Panc1 (cell line): Measurements from ENCODE around the gene TCF3. TPM values are rescaled to one million over a fixed set of nuclear protein-coding genes. Genes with fewer than 3 reads are reported as not detected.

Source experiments
- ATAC-seq: fragments of 200-7000 bp; cut with Tn5 transposase; 2 replicates; pipeline ENCODE4 v1.9.1; 2020; ENCODE audit warnings: mild to moderate bottlenecking, moderate library complexity
- BruUV-seq: library from RNA; stranded (reverse); fragments of 400-500 nt; replicated peaks from 2 replicates; lab custom pipeline; 2021; lab: Mats Ljungman, UMichigan
- CTCF ChIA-PET: fragments of 300-600 bp; sonication (Branson Sonifier 250); formaldehyde crosslinking; loops from one replicate; lab custom pipeline; 2022; ENCODE audit warnings: antibody characterized with exemption; lab: Charles Lee
- POLR2A ChIA-PET: fragments of 300-600 bp; sonication (Branson Sonifier 250); formaldehyde crosslinking; loops from one replicate; lab custom pipeline; 2022; ENCODE audit warnings: antibody characterized with exemption; lab: Charles Lee
- DNase-seq: peaks from one replicate; pipeline ENCODE4 v3.0.0-alpha.2; 2010; ENCODE audit warnings: low read depth, low spot score
- H3K27ac ChIP-seq: 2 replicates; pipeline ENCODE4 v1.5.1; 2011; ENCODE audit warnings: mild to moderate bottlenecking, low read length, inconsistent platforms
- H3K27me3 ChIP-seq: fragments of 200-500 bp; sonication (Bioruptor generic); 2 replicates; pipeline ENCODE4 v1.6.0; 2014; ENCODE audit warnings: low read length, inconsistent platforms; ENCODE audit not compliant: control insufficient read depth, insufficient read depth
- H3K36me3 ChIP-seq: fragments of 200-500 bp; sonication (Bioruptor generic); 2 replicates; pipeline ENCODE4 v1.5.1; 2014; ENCODE audit warnings: inconsistent platforms, mild to moderate bottlenecking, low read length, moderate library complexity; ENCODE audit not compliant: control insufficient read depth, insufficient read depth
- H3K4me1 ChIP-seq: 2 replicates; pipeline ENCODE4 v1.5.1; 2011; ENCODE audit warnings: inconsistent platforms, mild to moderate bottlenecking, low read length, moderate library complexity; ENCODE audit not compliant: control insufficient read depth, insufficient read depth
- H3K4me3 ChIP-seq, 2 experiments: 2 replicates each; pipeline ENCODE4 v1.5.1; 2011 to 2012; ENCODE audit warnings: low read depth in 2 of 2, low read length in 2 of 2, mild to moderate bottlenecking in 2 of 2, inconsistent platforms in 1 of 2, moderate library complexity in 1 of 2
- H3K9me3 ChIP-seq: fragments of 200-500 bp; sonication (Bioruptor generic); 2 replicates; pipeline ENCODE4 v1.5.1; 2014; ENCODE audit warnings: low read depth, mild to moderate bottlenecking, inconsistent platforms, low read length, moderate library complexity; ENCODE audit not compliant: control insufficient read depth, insufficient read depth
- CTCF ChIP-seq: fragments of 450-650 bp; IDR thresholded peaks from 2 replicates; pipeline ENCODE4 v1.5.1; 2017; ENCODE audit warnings: mild to moderate bottlenecking
- POLR2AphosphoS5 ChIP-seq: IDR thresholded peaks from 2 replicates; pipeline ENCODE4 v1.6.1; 2012; ENCODE audit warnings: mild to moderate bottlenecking, low read depth, low read length, moderate library complexity
- SIN3A ChIP-seq: IDR thresholded peaks from 2 replicates; pipeline ENCODE4 v1.6.1; 2012; ENCODE audit warnings: low read depth, mild to moderate bottlenecking, low read length, moderate library complexity, borderline replicate concordance; ENCODE audit not compliant: insufficient read depth
- TCF7L2 ChIP-seq: IDR thresholded peaks from 2 replicates; pipeline ENCODE4 v1.6.1; 2011; ENCODE audit warnings: mild to moderate bottlenecking, low read depth, low read length, inconsistent platforms
- in situ Hi-C: cut with HindIII; loops from 2 replicates; pipeline ENCODE4 v1.10.0; 2016; ENCODE audit warnings: low sequenced_read_pairs, low pct_unique_long_range_greater_than_20kb
- intact Hi-C: fragments of 100-400 bp; cut with micrococcal nuclease; formaldehyde crosslinking; loops from one replicate; pipeline ENCODE4 v1.10.0; 2022; ENCODE audit not compliant: unreplicated experiment
- total RNA-seq: library from RNA; stranded (reverse); gene quantifications from one replicate; pipeline ENCODE4 v1.2.1, GENCODE V29; 2021; ENCODE audit not compliant: unreplicated experiment
- TF ChIP-seq, protein P1 (sequence below), 2 experiments: IDR thresholded peaks; 2 replicates each; pipeline ENCODE4 v1.6.1; 2011 to 2012; ENCODE audit warnings: low read depth in 2 of 2, control low read depth in 1 of 2, low read length in 1 of 2, mild to moderate bottlenecking in 1 of 2, moderate library complexity in 1 of 2; ENCODE audit not compliant: insufficient read depth in 1 of 2

The TCF3 gene
- total RNA-seq, 1 experiment from 2014 or later, result 175 TPM

DNA sequence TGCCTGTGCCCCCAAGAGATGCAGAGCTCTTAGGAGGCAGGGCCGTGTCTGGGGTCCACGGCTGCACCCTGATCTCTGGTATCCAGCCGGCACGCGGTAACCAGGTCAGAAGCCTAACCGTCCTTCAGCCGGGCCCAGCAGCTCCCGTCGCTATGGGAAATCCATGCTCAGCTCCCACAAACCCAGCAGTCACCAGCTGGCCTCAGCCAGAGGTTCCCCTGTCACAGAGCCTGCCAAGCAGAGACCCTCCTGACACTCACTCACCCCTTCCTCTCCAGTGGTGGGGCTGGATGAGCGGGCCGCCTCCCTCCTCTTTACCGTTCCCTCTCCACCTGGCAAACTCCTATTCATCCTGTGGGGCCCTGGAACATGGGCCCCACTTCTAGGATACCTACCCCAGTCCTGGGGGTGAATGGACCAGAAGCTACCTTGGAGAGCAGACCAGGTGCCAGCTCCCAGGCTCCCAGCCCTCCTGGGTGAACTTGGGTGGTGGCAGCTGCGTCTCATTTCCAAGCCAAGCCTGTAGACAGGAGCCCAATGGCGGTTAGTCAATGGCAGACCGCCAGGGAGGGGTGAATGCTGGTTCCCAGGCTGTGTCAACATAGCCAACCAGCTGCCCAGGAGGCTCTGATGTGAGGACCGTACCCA is 21.4 kb upstream of the TCF3 start:
- DNase-seq, result no peak
- intact Hi-C loops (loop anchor here (10.0 kb wide), 1 partner anchor 81 kb away; the partner anchor contains the start of gene ONECUT3), in situ Hi-C loops (no loop called here)
- Histone ChIP-seq H3K27me3 (no peaks in the 10 kb centered on the region), H3K4me1 (peaks cover 15% of the 10 kb centered on the region), H3K9me3 (no peaks in the 10 kb centered on the region), H3K27ac (peak overlapping the region; percentile 77), H3K36me3 (no peaks in the 10 kb centered on the region), H3K4me3 (no peak overlapping the region)
- CTCF ChIA-PET, result no interaction called here
- BruUV-seq, result no TSS peak
- no peak for TF ChIP-seq TCF7L2
- TF ChIP-seq SIN3A, result no peak
- no peak for TF ChIP-seq CTCF
- no peak for TF ChIP-seq POLR2AphosphoS5
- TF ChIP-seq, protein P1, sequence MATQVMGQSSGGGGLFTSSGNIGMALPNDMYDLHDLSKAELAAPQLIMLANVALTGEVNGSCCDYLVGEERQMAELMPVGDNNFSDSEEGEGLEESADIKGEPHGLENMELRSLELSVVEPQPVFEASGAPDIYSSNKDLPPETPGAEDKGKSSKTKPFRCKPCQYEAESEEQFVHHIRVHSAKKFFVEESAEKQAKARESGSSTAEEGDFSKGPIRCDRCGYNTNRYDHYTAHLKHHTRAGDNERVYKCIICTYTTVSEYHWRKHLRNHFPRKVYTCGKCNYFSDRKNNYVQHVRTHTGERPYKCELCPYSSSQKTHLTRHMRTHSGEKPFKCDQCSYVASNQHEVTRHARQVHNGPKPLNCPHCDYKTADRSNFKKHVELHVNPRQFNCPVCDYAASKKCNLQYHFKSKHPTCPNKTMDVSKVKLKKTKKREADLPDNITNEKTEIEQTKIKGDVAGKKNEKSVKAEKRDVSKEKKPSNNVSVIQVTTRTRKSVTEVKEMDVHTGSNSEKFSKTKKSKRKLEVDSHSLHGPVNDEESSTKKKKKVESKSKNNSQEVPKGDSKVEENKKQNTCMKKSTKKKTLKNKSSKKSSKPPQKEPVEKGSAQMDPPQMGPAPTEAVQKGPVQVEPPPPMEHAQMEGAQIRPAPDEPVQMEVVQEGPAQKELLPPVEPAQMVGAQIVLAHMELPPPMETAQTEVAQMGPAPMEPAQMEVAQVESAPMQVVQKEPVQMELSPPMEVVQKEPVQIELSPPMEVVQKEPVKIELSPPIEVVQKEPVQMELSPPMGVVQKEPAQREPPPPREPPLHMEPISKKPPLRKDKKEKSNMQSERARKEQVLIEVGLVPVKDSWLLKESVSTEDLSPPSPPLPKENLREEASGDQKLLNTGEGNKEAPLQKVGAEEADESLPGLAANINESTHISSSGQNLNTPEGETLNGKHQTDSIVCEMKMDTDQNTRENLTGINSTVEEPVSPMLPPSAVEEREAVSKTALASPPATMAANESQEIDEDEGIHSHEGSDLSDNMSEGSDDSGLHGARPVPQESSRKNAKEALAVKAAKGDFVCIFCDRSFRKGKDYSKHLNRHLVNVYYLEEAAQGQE (IDR thresholded peaks at IDR 0.05; ENCODE audit: insufficient read depth in 1 of 2, low read depth in 2 of 2, low read length in 1 of 2), result peak; percentile 62 to 67; a peak in 3 of 4 replicates
- peak; percentile 45 for ATAC-seq
- POLR2A ChIA-PET, result interaction anchor here (0.5 to 0.6 kb wide), 2 partner anchors 87 to 229 kb away, joined by 12 to 14 read pairs; no protein-coding TSS in a partner anchor

GRCh38 chr19:1672769-1673644 is 20.6 kb upstream of the TCF3 start:
- Histone ChIP-seq H3K4me3 (no peak overlapping the region), H3K4me1 (peaks cover 22% of the 10 kb centered on the region), H3K9me3 (no peaks in the 10 kb centered on the region), H3K36me3 (no peaks in the 10 kb centered on the region), H3K27ac (peak overlapping the region; percentile 77), H3K27me3 (no peaks in the 10 kb centered on the region)
- ChIA-PET POLR2A (interaction anchor here (0.6 kb wide), 1 partner anchor 114 kb away, joined by 3 read pairs; no protein-coding TSS in a partner anchor), CTCF (interaction anchor here (0.6 to 1.3 kb wide), 6 partner anchors 37 to 108 kb away, joined by 3 to 7 read pairs (median 4); no protein-coding TSS in a partner anchor)
- no TSS peak for BruUV-seq
- in situ Hi-C loops (no loop called here), intact Hi-C loops (loop anchor here (10.0 kb wide), 1 partner anchor 82 kb away; the partner anchor contains the start of gene ONECUT3)
- no peak for DNase-seq
- peak; percentile 9; the same call in 1 of the 2 replicates for ATAC-seq
- TF ChIP-seq SIN3A (no peak), POLR2AphosphoS5 (no peak)
